ENCODE measurements around the gene MYBPC2.

GRCh38 chr19:50418176-50419021, 14.3 kb upstream of the MYBPC2 start, which contains the start of gene SPIB:
- TF ChIP-seq EP300 (IDR thresholded peaks at IDR 0.05; ENCODE audit: borderline replicate concordance in 1 of 2, low read depth in 1 of 2, low read length in 1 of 2) (no peak), YY1 (IDR thresholded peaks at IDR 0.05; ENCODE audit: low read depth) (no peak), CTCF (IDR thresholded peaks at IDR 0.05) (no peak)

All from SK-N-SH (cell line).